ENCODE data around the gene NARS2.
"Not testable (repeated sequence)": the region's sequence is repeated elsewhere in the genome, so short reads cannot be mapped to it uniquely, and the experiment has no call there.

The NARS2 gene

GRCh38 chr11:78467370-78467769 lies 107.3 kb downstream of the NARS2 start:
- Histone ChIP-seq H3K4me3 (ENCODE audit: control insufficient read depth in 1 of 7, extremely low read depth in 1 of 7, insufficient read depth in 4 of 7, low read depth in 2 of 7, low read length in 6 of 7) (no peak overlapping the region), H3K4me1 (ENCODE audit: control extremely low read depth in 1 of 4, control insufficient read depth in 4 of 4, insufficient read depth in 4 of 4, low read length in 3 of 4) (peaks cover 2 to 14% (median 9%) of the 10 kb centered on the region in 4 experiments), H3K36me3 (ENCODE audit: control insufficient read depth in 4 of 4, insufficient read depth in 4 of 4, low read length in 3 of 4) (peaks cover 0 to 17% (median 10%) of the 10 kb centered on the region in 4 experiments), H3K27me3 (replicated peaks in 2 of 5; ENCODE audit: control insufficient read depth in 4 of 5, insufficient read depth in 5 of 5, low read length in 4 of 5) (no peaks in the 10 kb centered on the region), H3K27ac (ENCODE audit: insufficient read depth in 1 of 2, low read depth in 1 of 2, low read length in 2 of 2, poor library complexity in 1 of 2, severe bottlenecking in 2 of 2) (no peak overlapping the region), H3K9me3 (ENCODE audit: control extremely low read depth in 1 of 5, control insufficient read depth in 4 of 5, insufficient read depth in 2 of 5, low read depth in 1 of 5, low read length in 4 of 5) (no peaks in the 10 kb centered on the region)
- ChIA-PET CTCF (interaction anchor here (1.1 kb wide), 1 partner anchor 16 kb away, joined by 3 read pairs; no protein-coding TSS in a partner anchor), POLR2A (no interaction called here)
- no peak for DNase-seq
- WGBS (ENCODE audit: insufficient coverage), result 100% methylated on average over 1 of the region's 2 CpGs

GRCh38 chr11:78465169-78465942 lies 109.3 kb downstream of the NARS2 start:
- CTCF ChIA-PET, result no interaction called here
- WGBS (ENCODE audit: insufficient coverage), result 95% methylated on average over 8 of the region's 19 CpGs
- H3K9me3 ChIP-seq (ENCODE audit: control extremely low read depth in 1 of 5, control insufficient read depth in 4 of 5, insufficient read depth in 2 of 5, low read depth in 1 of 5, low read length in 4 of 5), result no peaks in the 10 kb centered on the region
- POLR2A ChIA-PET, result no interaction called here
- H3K27me3 ChIP-seq (replicated peaks in 2 of 5; ENCODE audit: control insufficient read depth in 4 of 5, insufficient read depth in 5 of 5, low read length in 4 of 5), result no peaks in the 10 kb centered on the region
- H3K4me1 ChIP-seq (ENCODE audit: control extremely low read depth in 1 of 4, control insufficient read depth in 4 of 4, insufficient read depth in 4 of 4, low read length in 3 of 4), result peaks cover 2 to 13% (median 9%) of the 10 kb centered on the region in 4 experiments
- no peak overlapping the region for H3K4me3 ChIP-seq (ENCODE audit: control insufficient read depth in 1 of 7, extremely low read depth in 1 of 7, insufficient read depth in 4 of 7, low read depth in 2 of 7, low read length in 6 of 7)
- peak overlapping the region in 1 of 2 experiments; percentile 23 for H3K27ac ChIP-seq (ENCODE audit: insufficient read depth in 1 of 2, low read depth in 1 of 2, low read length in 2 of 2, poor library complexity in 1 of 2, severe bottlenecking in 2 of 2)
- peaks cover 4 to 30% (median 12%) of the 10 kb centered on the region in 4 experiments for H3K36me3 ChIP-seq (ENCODE audit: control insufficient read depth in 4 of 4, insufficient read depth in 4 of 4, low read length in 3 of 4)
- DNase-seq, result peak; percentile 14 to 72 (median 67)

- CTCF ChIA-PET; POLR2A ChIA-PET; H3K4me3 ChIP-seq (ENCODE audit: control insufficient read depth in 1 of 7, extremely low read depth in 1 of 7, insufficient read depth in 4 of 7, low read depth in 2 of 7, low read length in 6 of 7); DNase-seq; H3K4me1 ChIP-seq (ENCODE audit: control extremely low read depth in 1 of 4, control insufficient read depth in 4 of 4, insufficient read depth in 4 of 4, low read length in 3 of 4); H3K9me3 ChIP-seq (ENCODE audit: control extremely low read depth in 1 of 5, control insufficient read depth in 4 of 5, insufficient read depth in 2 of 5, low read depth in 1 of 5, low read length in 4 of 5); H3K27me3 ChIP-seq (replicated peaks in 2 of 5; ENCODE audit: control insufficient read depth in 4 of 5, insufficient read depth in 5 of 5, low read length in 4 of 5); H3K27ac ChIP-seq (ENCODE audit: insufficient read depth in 1 of 2, low read depth in 1 of 2, low read length in 2 of 2, poor library complexity in 1 of 2, severe bottlenecking in 2 of 2): not testable (repeated sequence)
- 95% methylated on average over 8 of the region's 14 CpGs for WGBS (ENCODE audit: insufficient coverage)
- peaks cover 9 to 33% (median 14%) of the 10 kb centered on the region in 4 experiments for H3K36me3 ChIP-seq (ENCODE audit: control insufficient read depth in 4 of 4, insufficient read depth in 4 of 4, low read length in 3 of 4)
These were observed 109.9 kb downstream of the NARS2 start for GRCh38 chr11:78464787-78465168.

- H3K4me3 ChIP-seq (ENCODE audit: control insufficient read depth in 1 of 7, extremely low read depth in 1 of 7, insufficient read depth in 4 of 7, low read depth in 2 of 7, low read length in 6 of 7), result no peak overlapping the region
- WGBS (ENCODE audit: insufficient coverage), result 100% methylated on average over 1 of the region's 1 CpG
- no peaks in the 10 kb centered on the region for H3K9me3 ChIP-seq (ENCODE audit: control extremely low read depth in 1 of 5, control insufficient read depth in 4 of 5, insufficient read depth in 2 of 5, low read depth in 1 of 5, low read length in 4 of 5)
- H3K27ac ChIP-seq (ENCODE audit: insufficient read depth in 1 of 2, low read depth in 1 of 2, low read length in 2 of 2, poor library complexity in 1 of 2, severe bottlenecking in 2 of 2), result no peak overlapping the region
- no peaks in the 10 kb centered on the region for H3K27me3 ChIP-seq (replicated peaks in 2 of 5; ENCODE audit: control insufficient read depth in 4 of 5, insufficient read depth in 5 of 5, low read length in 4 of 5)
- DNase-seq, result no peak
- peaks cover 0 to 6% (median 2%) of the 10 kb centered on the region in 4 experiments for H3K4me1 ChIP-seq (ENCODE audit: control extremely low read depth in 1 of 4, control insufficient read depth in 4 of 4, insufficient read depth in 4 of 4, low read length in 3 of 4)
- peaks cover 7 to 46% (median 26%) of the 10 kb centered on the region in 4 experiments for H3K36me3 ChIP-seq (ENCODE audit: control insufficient read depth in 4 of 4, insufficient read depth in 4 of 4, low read length in 3 of 4)
- CTCF ChIA-PET, result no interaction called here
- POLR2A ChIA-PET, result no interaction called here
These were observed 114.2 kb downstream of the NARS2 start for GRCh38 chr11:78460471-78460870.

GRCh38 chr11:78459738-78460137 lies 114.9 kb downstream of the NARS2 start:
- no peak for DNase-seq
- Histone ChIP-seq H3K4me3 (ENCODE audit: control insufficient read depth in 1 of 7, extremely low read depth in 1 of 7, insufficient read depth in 4 of 7, low read depth in 2 of 7, low read length in 6 of 7) (no peak overlapping the region), H3K27ac (ENCODE audit: insufficient read depth in 1 of 2, low read depth in 1 of 2, low read length in 2 of 2, poor library complexity in 1 of 2, severe bottlenecking in 2 of 2) (no peak overlapping the region), H3K27me3 (replicated peaks in 2 of 5; ENCODE audit: control insufficient read depth in 4 of 5, insufficient read depth in 5 of 5, low read length in 4 of 5) (no peaks in the 10 kb centered on the region), H3K4me1 (ENCODE audit: control extremely low read depth in 1 of 4, control insufficient read depth in 4 of 4, insufficient read depth in 4 of 4, low read length in 3 of 4) (peaks cover 0 to under 1% (median 0%) of the 10 kb centered on the region in 4 experiments), H3K9me3 (ENCODE audit: control extremely low read depth in 1 of 5, control insufficient read depth in 4 of 5, insufficient read depth in 2 of 5, low read depth in 1 of 5, low read length in 4 of 5) (no peaks in the 10 kb centered on the region), H3K36me3 (ENCODE audit: control insufficient read depth in 4 of 4, insufficient read depth in 4 of 4, low read length in 3 of 4) (peaks cover 6 to 48% (median 25%) of the 10 kb centered on the region in 4 experiments)
- ChIA-PET POLR2A (no interaction called here), CTCF (no interaction called here)
- WGBS (ENCODE audit: insufficient coverage), result 100% methylated on average over 3 of the region's 4 CpGs

- CTCF ChIA-PET, result interaction anchor here (0.6 to 1.6 kb wide), 3 partner anchors 11 to 34 kb away, joined by 3 to 4 read pairs (median 3); no protein-coding TSS in a partner anchor
These were observed 117.2 kb downstream of the NARS2 start for GRCh38 chr11:78457448-78457847.

More at GRCh38 chr11:78457448-78457847, 117.2 kb downstream of the NARS2 start:
- Histone ChIP-seq H3K36me3 (ENCODE audit: control insufficient read depth in 4 of 4, insufficient read depth in 4 of 4, low read length in 3 of 4) (peaks cover 6 to 38% (median 20%) of the 10 kb centered on the region in 4 experiments), H3K9me3 (ENCODE audit: control extremely low read depth in 1 of 5, control insufficient read depth in 4 of 5, insufficient read depth in 2 of 5, low read depth in 1 of 5, low read length in 4 of 5) (no peaks in the 10 kb centered on the region), H3K4me3 (ENCODE audit: control insufficient read depth in 1 of 7, extremely low read depth in 1 of 7, insufficient read depth in 4 of 7, low read depth in 2 of 7, low read length in 6 of 7) (no peak overlapping the region), H3K27me3 (replicated peaks in 2 of 5; ENCODE audit: control insufficient read depth in 4 of 5, insufficient read depth in 5 of 5, low read length in 4 of 5) (no peaks in the 10 kb centered on the region), H3K27ac (ENCODE audit: insufficient read depth in 1 of 2, low read depth in 1 of 2, low read length in 2 of 2, poor library complexity in 1 of 2, severe bottlenecking in 2 of 2) (no peak overlapping the region), H3K4me1 (ENCODE audit: control extremely low read depth in 1 of 4, control insufficient read depth in 4 of 4, insufficient read depth in 4 of 4, low read length in 3 of 4) (peaks cover 7 to 23% (median 19%) of the 10 kb centered on the region in 4 experiments)
- no peak for DNase-seq
- POLR2A ChIA-PET, result interaction anchor here (0.7 kb wide), 1 partner anchor 128 kb away, joined by 3 read pairs; no protein-coding TSS in a partner anchor
- WGBS (ENCODE audit: insufficient coverage), result no CpG with 5 or more reads among the region's 2 CpGs

All from common myeloid progenitor, CD34-positive (primary cell).